Measurements from ENCODE around the gene MAD1L1.

The MAD1L1 gene

GRCh38 chr7:2241580-2242540 lies 9.1 kb upstream of the MAD1L1 start, which contains the start of the genes MRM2 and NUDT1:
Gene MRM2 (minus strand): TSS chr7:2242205. CDS start chr7:2242169, 36 bp downstream.
Gene NUDT1 (plus strand): TSS chr7:2242226. CDS start chr7:2244575, 2,349 bp downstream.
- DNase-seq: peak; percentile 75

- DNase-seq: no peak
These were observed 6.5 kb upstream of the MAD1L1 start for GRCh38 chr7:2239242-2239641.

GRCh38 chr7:2237109-2237602 lies 4.4 kb upstream of the MAD1L1 start:
- DNase-seq: no peak

GRCh38 chr7:2233926-2234325 lies 1.2 kb upstream of the MAD1L1 start:
- DNase-seq: no peak

- peak; percentile 25 for DNase-seq
These were observed 566 bp downstream of the MAD1L1 start for GRCh38 chr7:2231992-2232765.

DNA sequence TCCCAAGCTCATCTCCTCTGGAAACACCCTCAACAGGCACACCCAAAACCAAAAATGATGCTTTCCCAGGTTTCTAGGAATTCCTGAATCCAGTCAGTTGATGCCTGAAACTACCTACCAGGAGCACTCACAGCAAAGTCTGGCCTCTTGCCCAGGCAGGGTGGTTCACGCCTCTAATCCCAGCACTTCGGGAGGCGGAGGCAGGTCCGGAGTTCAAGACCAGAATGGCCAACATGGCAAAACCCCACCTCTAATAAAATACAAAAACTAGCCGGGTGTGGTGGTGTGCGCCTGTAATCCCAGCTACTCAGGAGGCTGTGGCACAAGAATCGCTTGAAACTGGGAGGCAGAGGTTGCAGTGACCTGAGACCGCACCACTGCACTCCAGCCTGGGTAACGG lies 1.9 kb downstream of the MAD1L1 start:
- DNase-seq: no peak

GRCh38 chr7:2230226-2230625 lies 2.5 kb downstream of the MAD1L1 start:
- no peak for DNase-seq

DNA sequence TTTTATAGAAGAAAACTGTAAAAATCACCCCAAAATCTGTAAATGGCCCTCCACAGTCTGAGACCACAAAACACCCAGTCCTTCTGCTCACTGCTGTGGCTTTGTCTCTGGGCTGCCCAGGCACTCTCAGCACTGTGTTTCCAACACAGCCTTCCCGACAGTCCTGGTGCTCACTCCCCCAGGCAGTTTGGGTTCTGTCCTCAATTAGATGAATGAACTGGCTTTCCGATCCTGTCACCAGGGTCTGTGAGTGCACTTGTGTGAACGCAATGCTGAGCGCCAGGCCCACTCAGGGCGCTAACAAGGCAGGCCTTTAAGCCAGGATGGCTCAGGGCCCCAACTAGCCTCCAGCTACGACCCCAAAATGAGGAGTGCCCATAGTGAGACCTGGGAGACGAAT lies 3.3 kb downstream of the MAD1L1 start:
- DNase-seq: no peak

- no peak for DNase-seq
These were observed 3.8 kb downstream of the MAD1L1 start for GRCh38 chr7:2228921-2229320.

GRCh38 chr7:2227699-2228098 lies 5.0 kb downstream of the MAD1L1 start:
- DNase-seq: no peak

GRCh38 chr7:2225830-2226229 lies 6.9 kb downstream of the MAD1L1 start:
- no peak for DNase-seq

- no peak for DNase-seq
These were observed 7.4 kb downstream of the MAD1L1 start for GRCh38 chr7:2225336-2225735.

DNA sequence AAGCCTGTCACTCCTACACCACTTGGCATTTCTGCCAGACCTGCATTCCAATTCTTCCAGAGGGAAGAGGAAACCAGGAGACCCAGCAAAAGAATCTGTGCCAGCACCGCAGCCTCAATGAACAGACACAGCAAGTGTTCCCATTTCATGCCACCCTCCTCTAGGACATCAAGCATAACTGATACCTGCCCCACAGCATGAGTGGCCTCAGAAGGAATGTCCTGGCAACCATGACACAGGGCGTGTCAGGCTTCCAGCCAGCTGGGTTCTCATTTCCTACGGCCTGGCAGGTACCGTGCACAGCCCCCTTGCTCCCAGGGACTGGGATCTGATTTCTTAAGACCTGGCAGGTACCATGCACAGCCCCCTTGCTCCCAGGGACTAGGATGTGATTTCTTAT lies 7.8 kb downstream of the MAD1L1 start:
- no peak for DNase-seq

- no peak for DNase-seq
These were observed 8.2 kb downstream of the MAD1L1 start for GRCh38 chr7:2224491-2224928.

- DNase-seq: no peak
These were observed 9.4 kb downstream of the MAD1L1 start for GRCh38 chr7:2223321-2223720.

DNA sequence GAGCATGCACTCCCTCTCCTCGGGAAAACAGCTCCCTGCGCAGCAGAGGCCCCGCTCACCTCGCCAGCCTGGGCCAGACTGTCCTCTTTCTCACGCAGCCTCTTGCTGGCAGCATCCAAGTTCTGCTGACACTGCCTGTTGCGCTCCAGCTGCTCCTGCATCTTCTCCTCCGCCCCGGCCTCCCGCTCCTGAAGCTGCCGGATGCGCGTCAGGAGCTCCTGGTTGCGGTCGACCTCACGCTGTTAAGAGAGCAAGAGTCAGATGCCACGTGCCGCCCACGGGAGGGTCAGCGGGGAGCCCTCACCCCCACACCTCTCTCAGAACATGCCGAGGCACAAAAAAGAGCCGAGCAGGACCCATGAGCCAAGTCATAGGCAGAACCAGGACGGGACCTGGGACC lies 10.2 kb downstream of the MAD1L1 start:
- DNase-seq: no peak

DNA sequence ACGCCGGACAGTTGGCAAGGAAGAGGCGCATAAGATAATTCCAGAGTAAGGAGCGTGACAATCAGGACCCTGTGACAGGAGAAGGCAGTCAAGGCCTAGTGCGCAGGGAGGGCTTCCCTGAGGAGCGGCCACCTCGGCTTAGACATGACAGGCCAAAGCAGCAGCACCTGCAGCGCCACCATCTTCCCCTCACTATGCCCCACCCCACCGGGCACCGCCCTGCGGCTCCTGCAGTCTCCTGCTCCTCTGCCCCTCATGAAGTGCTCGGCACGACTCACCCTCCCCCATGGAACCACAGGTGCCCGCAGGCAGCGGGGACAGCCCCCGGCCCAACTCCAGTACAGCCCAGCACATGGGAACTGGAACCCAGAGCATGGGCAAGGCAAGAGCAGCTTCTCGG lies 11.8 kb downstream of the MAD1L1 start:
- DNase-seq: no peak

DNA sequence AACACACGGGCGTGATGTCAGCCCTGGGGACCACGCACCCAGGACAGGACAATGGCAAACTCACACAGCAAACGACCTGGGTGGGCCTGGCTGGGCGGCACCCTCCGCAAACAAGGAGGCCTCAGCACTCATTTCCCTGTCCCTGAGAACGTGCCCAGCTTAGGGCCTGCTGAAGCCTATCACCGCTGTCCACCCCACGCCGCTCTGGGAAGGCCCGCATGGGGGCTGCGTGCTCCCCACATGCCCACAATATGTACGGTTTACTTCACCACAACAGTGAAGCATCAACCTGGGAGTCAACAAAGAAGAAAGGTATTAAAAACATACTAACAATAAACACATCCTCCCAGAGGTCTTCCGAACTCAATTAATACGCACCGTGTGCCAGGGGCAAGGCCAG lies 12.2 kb downstream of the MAD1L1 start:
- no peak for DNase-seq

DNA sequence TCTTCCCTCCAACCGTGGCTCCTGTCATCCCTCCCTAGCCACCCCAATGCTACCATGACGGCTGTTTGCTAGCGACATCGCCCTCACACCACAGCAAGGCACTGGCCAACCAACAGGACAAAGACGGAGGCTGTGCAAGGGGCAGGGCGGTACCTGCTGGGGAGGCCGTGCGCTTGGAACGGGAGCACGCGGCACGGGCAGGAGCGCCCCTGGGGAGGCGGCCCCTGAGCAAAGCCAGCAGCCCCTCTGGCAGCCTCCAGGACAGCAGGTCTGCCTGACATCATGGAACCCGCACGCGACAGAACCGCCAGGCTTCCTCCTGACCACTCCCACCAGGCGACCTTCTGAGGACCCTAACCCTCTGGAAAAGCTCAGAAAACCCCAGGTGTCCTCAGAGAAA lies 12.7 kb downstream of the MAD1L1 start:
- DNase-seq: no peak

DNA sequence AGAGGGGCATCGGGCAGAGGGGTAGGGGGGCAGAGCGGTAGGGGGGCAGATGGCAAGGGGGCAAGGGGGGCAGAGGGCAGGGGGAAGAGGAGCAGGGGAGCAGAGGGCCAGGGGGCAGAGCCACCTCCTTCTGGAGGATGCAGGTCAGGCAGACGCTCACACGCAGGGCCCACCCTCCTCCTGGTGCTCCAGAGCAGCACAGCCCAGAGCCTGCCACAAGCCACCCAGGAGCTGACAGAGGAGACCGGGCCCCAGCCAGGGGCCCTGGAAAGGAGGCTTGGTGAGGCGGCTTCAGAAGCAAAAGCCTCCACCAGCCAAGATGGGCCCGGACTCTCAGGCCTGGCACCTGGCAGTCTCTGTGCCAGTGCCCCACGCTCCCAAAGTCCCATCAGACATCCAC lies 13.1 kb downstream of the MAD1L1 start:
- DNase-seq: no peak

DNA sequence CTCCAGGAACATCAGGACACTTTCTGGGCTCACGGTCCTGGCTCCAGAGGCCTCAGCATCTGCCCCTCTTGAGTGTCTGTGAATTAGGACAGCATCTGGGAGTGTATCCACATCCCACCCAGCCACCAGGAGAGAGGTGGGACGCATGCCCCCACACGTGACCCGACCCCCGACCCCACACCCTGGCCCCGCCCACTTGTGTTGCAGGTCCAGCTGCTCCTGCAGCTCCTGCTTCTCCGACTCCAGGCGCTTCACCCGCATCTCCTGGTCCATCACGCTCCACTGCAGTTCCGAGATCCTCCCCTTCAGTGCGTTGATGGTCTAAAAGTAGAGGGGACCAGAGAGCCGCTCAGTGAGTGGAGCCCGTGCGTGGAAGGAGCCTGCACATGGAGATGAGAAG lies 13.6 kb downstream of the MAD1L1 start:
- no peak for DNase-seq

- no peak for DNase-seq
These were observed 14.3 kb downstream of the MAD1L1 start for GRCh38 chr7:2218444-2218785.

DNA sequence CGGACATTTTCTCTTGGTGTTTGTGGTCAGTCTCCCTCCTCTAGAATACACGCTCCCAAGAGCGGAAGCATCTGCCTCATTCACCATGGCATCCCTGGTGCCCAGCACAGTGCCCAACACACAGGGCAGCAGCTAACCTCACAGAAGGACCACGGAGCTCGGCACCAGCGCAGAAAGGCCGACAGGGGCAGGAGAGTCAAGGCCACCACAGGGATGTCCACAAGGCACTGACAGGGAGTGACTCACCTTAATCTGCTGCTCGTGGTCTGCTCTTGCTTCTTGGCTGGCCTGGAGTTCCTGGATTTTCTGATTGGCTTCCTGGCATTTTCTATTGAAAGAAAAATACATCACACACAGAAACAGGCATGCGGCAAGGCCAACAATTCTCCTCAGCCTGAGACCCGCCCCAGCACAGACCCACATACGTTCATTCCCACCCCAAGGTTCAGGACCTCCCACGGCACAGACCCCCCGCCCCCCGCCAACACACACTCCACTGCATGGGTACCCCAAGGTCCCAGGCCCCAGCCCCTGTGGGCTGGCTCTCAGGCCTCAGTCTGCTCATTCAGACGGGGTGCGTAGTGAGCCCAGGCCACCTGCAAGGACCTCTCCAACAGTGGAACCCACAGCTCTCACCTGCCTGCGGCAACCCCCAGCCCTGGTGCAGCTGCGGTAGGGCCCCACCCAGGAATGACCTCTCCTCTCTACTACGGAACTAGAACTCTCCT lies 14.9 kb downstream of the MAD1L1 start:
- DNase-seq: no peak

All from NCI-H1105 treated with DMSO at 0.1 percent for 48 hours (cell line).